ENCODE results near the gene JUP. TPM values are rescaled to one million over a fixed set of nuclear protein-coding genes. Genes with fewer than 3 reads are reported as not detected.

The JUP gene
- total RNA-seq, 1 donor from 2014 or later, result 749 TPM

- no peaks in the 10 kb centered on the region for H3K36me3 ChIP-seq (ENCODE audit: control insufficient read depth, insufficient read depth, low read length)
- peak overlapping the region; percentile 78 for H3K4me3 ChIP-seq (ENCODE audit: low read depth, low read length)
- H3K27me3 ChIP-seq (ENCODE audit: control insufficient read depth, insufficient read depth, low read length), result no peaks in the 10 kb centered on the region
- TF ChIP-seq CTCF (IDR thresholded peaks at IDR 0.05; ENCODE audit: insufficient read depth, low read length, poor library complexity, severe bottlenecking), result no peak
- no peak for DNase-seq (ENCODE audit: low read depth)
These were observed 668 bp downstream of the JUP start for GRCh38 chr17:41785859-41786226.

- Histone ChIP-seq H3K36me3 (ENCODE audit: control insufficient read depth, insufficient read depth, low read length) (no peaks in the 10 kb centered on the region), H3K27me3 (ENCODE audit: control insufficient read depth, insufficient read depth, low read length) (no peaks in the 10 kb centered on the region), H3K4me3 (ENCODE audit: low read depth, low read length) (peak overlapping the region; percentile 78)
- no peak for DNase-seq (ENCODE audit: low read depth)
- TF ChIP-seq CTCF (IDR thresholded peaks at IDR 0.05; ENCODE audit: insufficient read depth, low read length, poor library complexity, severe bottlenecking), result no peak
These were observed 1.2 kb downstream of the JUP start for GRCh38 chr17:41785091-41785858.

GRCh38 chr17:41784207-41784744, 2.2 kb downstream of the JUP start:
- H3K27me3 ChIP-seq (ENCODE audit: control insufficient read depth, insufficient read depth, low read length), result no peaks in the 10 kb centered on the region
- TF ChIP-seq CTCF (IDR thresholded peaks at IDR 0.05; ENCODE audit: insufficient read depth, low read length, poor library complexity, severe bottlenecking), result no peak
- H3K4me3 ChIP-seq (ENCODE audit: low read depth, low read length), result peak overlapping the region; percentile 78
- H3K36me3 ChIP-seq (ENCODE audit: control insufficient read depth, insufficient read depth, low read length), result no peaks in the 10 kb centered on the region
- DNase-seq (ENCODE audit: low read depth), result peak; percentile 82

GRCh38 chr17:41782142-41782541, 4.4 kb downstream of the JUP start:
- no peaks in the 10 kb centered on the region for H3K36me3 ChIP-seq (ENCODE audit: control insufficient read depth, insufficient read depth, low read length)

GRCh38 chr17:41781404-41782110, 5.0 kb downstream of the JUP start:
- no peak for TF ChIP-seq CTCF (IDR thresholded peaks at IDR 0.05; ENCODE audit: insufficient read depth, low read length, poor library complexity, severe bottlenecking)
- Histone ChIP-seq H3K27me3 (ENCODE audit: control insufficient read depth, insufficient read depth, low read length) (no peaks in the 10 kb centered on the region), H3K36me3 (ENCODE audit: control insufficient read depth, insufficient read depth, low read length) (no peaks in the 10 kb centered on the region), H3K4me3 (ENCODE audit: low read depth, low read length) (no peak overlapping the region)
- no peak for DNase-seq (ENCODE audit: low read depth)

More at GRCh38 chr17:41782142-41782541, 4.4 kb downstream of the JUP start:
- TF ChIP-seq CTCF (IDR thresholded peaks at IDR 0.05; ENCODE audit: insufficient read depth, low read length, poor library complexity, severe bottlenecking), result no peak
- Histone ChIP-seq H3K27me3 (ENCODE audit: control insufficient read depth, insufficient read depth, low read length) (no peaks in the 10 kb centered on the region), H3K4me3 (ENCODE audit: low read depth, low read length) (no peak overlapping the region)
- DNase-seq (ENCODE audit: low read depth), result no peak

Data from kidney epithelial cell (primary cell).